SU-DHL-6 (cell line): ENCODE measurements around the gene MPO.

Experiments used
- CTCF ChIP-seq: fragments of 200-600 bp; sonication (generic); IDR thresholded peaks from one replicate; pipeline ENCODE4 v1.5.1; 2017; ENCODE audit warnings: antibody characterized with exemption, mild to moderate bottlenecking, low read length, moderate library complexity; ENCODE audit not compliant: insufficient read depth, poor library complexity, severe bottlenecking
- EZH2phosphoT487 ChIP-seq: fragments of 200-600 bp; sonication (generic), shearing (Covaris generic); conservative IDR thresholded peaks from 2 replicates; pipeline ENCODE4 v1.6.1; 2018; ENCODE audit warnings: mild to moderate bottlenecking, antibody characterized with exemption, low read length, moderate library complexity, mixed read lengths

- no peak for TF ChIP-seq CTCF
- TF ChIP-seq EZH2phosphoT487 = no peak
Measured at GRCh38 chr17:58309918-58310259, 29.2 kb upstream of the MPO start.
